Small intestine (tissue), 7 donors: ENCODE measurements around the gene GLDC. TPM values are rescaled to one million over a fixed set of nuclear protein-coding genes. Genes with fewer than 3 reads are reported as not detected.
"Not testable (repeated sequence)": the region's sequence is repeated elsewhere in the genome, so short reads cannot be mapped to it uniquely, and the experiment has no call there.

Source experiments
- DNase-seq, 2 donors: peaks; one replicate each; pipeline versions ENCODE4 v3.0.0 to v3.0.0-alpha.2; 2013
- FAIRE-seq: peaks from 2 replicates; lab custom pipeline; 2012; peaks lifted over from hg19 to GRCh38; lab: Jason Lieb, UNC
- H3K27ac ChIP-seq, 3 donors: one replicate each; pipeline ENCODE4 v1.5.1; 2013; ENCODE audit warnings: low read length in 2 of 3, mild to moderate bottlenecking in 2 of 3, control low read depth in 1 of 3, inconsistent platforms in 1 of 3, low read depth in 1 of 3, moderate library complexity in 1 of 3
- H3K27me3 ChIP-seq, 3 donors: one replicate each; pipeline ENCODE4 v1.6.1; 2013; ENCODE audit warnings: low read length in 3 of 3, inconsistent platforms in 1 of 3; ENCODE audit not compliant: control insufficient read depth in 3 of 3, insufficient read depth in 3 of 3
- H3K36me3 ChIP-seq, 3 donors: one replicate each; pipeline ENCODE4 v1.6.1; 2013; ENCODE audit warnings: low read length in 3 of 3, inconsistent platforms in 1 of 3, low read depth in 1 of 3, mild to moderate bottlenecking in 1 of 3, moderate library complexity in 1 of 3; ENCODE audit not compliant: control insufficient read depth in 3 of 3, insufficient read depth in 2 of 3
- H3K4me1 ChIP-seq, 3 donors: one replicate each; pipeline ENCODE4 v1.6.1; 2013; ENCODE audit warnings: low read length in 2 of 3, inconsistent platforms in 1 of 3, low read depth in 1 of 3, mild to moderate bottlenecking in 1 of 3, moderate library complexity in 1 of 3; ENCODE audit not compliant: control insufficient read depth in 3 of 3, insufficient read depth in 2 of 3
- H3K4me3 ChIP-seq, 3 donors: one replicate each; pipeline ENCODE4 v1.5.1; 2013; ENCODE audit warnings: low read length in 3 of 3, control low read depth in 1 of 3, inconsistent platforms in 1 of 3, low read depth in 1 of 3, mild to moderate bottlenecking in 1 of 3, moderate library complexity in 1 of 3
- H3K9me3 ChIP-seq, 2 donors: one replicate each; pipeline ENCODE4 v1.6.1; 2013; ENCODE audit warnings: low read depth in 1 of 2, low read length in 1 of 2; ENCODE audit not compliant: control insufficient read depth in 2 of 2, insufficient read depth in 1 of 2
- WGBS, 3 donors: extraction: QIAGEN DNeasy Blood & Tissue Kit; methylation state at CpG; one replicate each; pipeline ENCODE4 v1.1.7; 2013; 5-methylcytosine and 5-hydroxymethylcytosine counted together
- polyA plus RNA-seq, 4 donors: library from polyadenylated mRNA; stranded (reverse) in 3 of 4; unstranded in 1 of 4; fragments of 200-250 nt in 3 of 4; fragments of 120-200 nt in 1 of 4; gene quantifications; one replicate each; pipeline versions ENCODE4 v1.2.1 to v1.2.3, GENCODE V29; 2013
- donor health status: healthy with polysubstance abuse.
- donor health status: control.
- donor health status: control.
- donor health status: Bipolar disorder and iron deficiency.
- donor health status: healthy.

Gene GLDC
- polyA plus RNA-seq, 4 donors, result 0.63 to 8.4 (median 0.81) TPM; not detected in 1

DNA sequence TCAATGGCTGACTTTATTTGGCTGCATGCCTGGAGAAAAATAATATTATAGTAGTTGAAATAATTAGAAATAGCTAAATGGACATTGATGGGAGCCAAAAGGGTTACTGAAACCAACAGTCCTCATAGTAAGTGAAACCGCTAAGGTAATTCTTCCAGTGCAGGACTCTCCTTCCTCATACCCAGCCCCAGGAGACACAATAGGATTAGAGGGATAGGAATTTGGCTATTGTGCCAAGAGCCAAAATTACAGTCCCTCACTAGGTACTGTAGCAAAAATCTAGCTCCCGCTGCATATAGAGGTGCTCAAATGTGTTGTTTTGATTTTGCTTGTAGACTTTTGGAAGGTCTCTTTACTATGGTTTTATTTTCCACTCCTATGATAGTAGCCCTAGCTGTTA lies 20.2 kb downstream of the GLDC start:
- H3K27ac ChIP-seq, result no peak overlapping the region
- H3K4me1 ChIP-seq, result peaks cover 0 to 22% (median 0%) of the 10 kb centered on the region in 3 donors
- WGBS, 3 donors, result 46 to 84% (median 51%) methylated on average over 2 of the region's 2 CpGs
- no peak for FAIRE-seq
- no peak overlapping the region for H3K4me3 ChIP-seq
- H3K9me3 ChIP-seq, result no peaks in the 10 kb centered on the region
- H3K36me3 ChIP-seq, result no peaks in the 10 kb centered on the region
- DNase-seq, result no peak
- no peaks in the 10 kb centered on the region for H3K27me3 ChIP-seq

DNA sequence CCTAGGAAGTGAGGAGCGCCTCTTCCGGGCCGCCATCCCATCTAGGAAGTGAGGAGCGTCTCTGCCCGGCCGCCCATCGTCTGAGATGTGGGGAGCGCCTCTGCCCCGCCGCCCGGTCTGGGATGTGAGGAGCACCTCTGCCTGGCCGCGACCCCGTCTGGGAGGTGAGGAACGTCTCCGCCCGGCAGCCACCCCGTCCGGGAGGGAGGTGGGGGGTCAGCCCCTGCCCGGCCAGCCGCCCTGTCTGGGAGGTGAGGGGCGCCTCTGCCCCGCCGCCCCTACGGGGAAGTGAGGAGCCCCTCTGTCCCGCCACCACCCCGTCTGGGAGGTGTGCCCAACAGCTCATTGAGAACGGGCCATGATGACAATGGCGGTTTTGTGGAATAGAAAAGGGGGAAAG lies 22.7 kb downstream of the GLDC start:
- DNase-seq, H3K9me3 ChIP-seq, H3K4me3 ChIP-seq, H3K36me3 ChIP-seq, FAIRE-seq, H3K27ac ChIP-seq, H3K27me3 ChIP-seq: not testable (repeated sequence)
- 83 to 98% methylated on average over 7 to 21 of the region's 29 CpGs; no CpG with 5 or more reads in 1 of the 3 donors for WGBS, 3 donors
- peaks cover 0 to 14% (median 0%) of the 10 kb centered on the region in 3 donors for H3K4me1 ChIP-seq

DNA sequence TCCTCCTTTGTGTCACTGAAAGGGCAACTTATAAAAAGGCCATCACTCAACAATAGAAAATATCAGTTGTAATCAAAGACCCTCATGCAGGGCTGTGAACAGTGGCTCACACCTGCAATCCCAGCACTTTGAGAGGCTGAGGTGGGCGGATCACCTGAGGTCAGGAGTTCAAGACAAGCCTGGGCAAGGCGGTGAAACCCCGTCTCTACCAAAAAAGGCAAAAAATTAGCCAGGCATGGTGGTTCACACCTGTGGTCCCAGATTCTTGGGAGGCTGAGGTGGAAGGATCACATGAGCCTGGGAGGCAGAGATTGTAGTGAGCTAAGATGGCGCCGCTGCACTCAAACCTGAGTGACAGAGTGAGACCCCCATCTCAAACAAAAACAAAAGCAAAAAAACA lies 24.7 kb downstream of the GLDC start:
- 85 to 89% (median 88%) methylated on average over 5 of the region's 5 CpGs for WGBS, 3 donors
- Histone ChIP-seq H3K4me3 (no peak overlapping the region), H3K36me3 (no peaks in the 10 kb centered on the region), H3K27me3 (no peaks in the 10 kb centered on the region), H3K27ac (no peak overlapping the region), H3K4me1 (peaks cover 0 to 8% (median 0%) of the 10 kb centered on the region in 3 donors), H3K9me3 (no peaks in the 10 kb centered on the region)
- DNase-seq (no peak), FAIRE-seq (no peak)

DNA sequence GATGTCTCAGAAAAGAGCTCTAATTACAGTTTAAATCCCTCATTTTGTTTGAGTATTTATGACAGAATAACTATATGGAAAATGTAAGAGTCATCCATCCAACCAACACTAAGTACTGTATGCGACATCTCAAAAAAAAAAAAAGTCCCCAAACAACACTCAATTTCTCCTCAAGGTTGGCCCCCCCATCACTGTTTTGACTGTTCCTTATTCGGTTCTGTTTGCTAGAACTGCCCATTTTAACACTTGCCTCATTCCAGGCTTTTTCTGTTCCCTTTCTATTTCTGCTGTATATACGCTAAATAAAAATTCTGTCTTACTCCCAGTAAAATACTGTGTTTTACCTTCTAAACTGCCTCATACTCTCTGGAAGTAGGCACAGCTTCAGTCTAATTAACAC lies 25.2 kb downstream of the GLDC start:
- no peak for FAIRE-seq
- WGBS, 3 donors, result 83 to 95% (median 90%) methylated on average over 3 of the region's 3 CpGs
- no peak for DNase-seq
- no peak overlapping the region for H3K27ac ChIP-seq
- H3K4me1 ChIP-seq, result peaks cover 0 to 3% (median 0%) of the 10 kb centered on the region in 3 donors
- H3K27me3 ChIP-seq, result no peaks in the 10 kb centered on the region
- no peak overlapping the region for H3K4me3 ChIP-seq
- no peaks in the 10 kb centered on the region for H3K36me3 ChIP-seq
- H3K9me3 ChIP-seq, result no peaks in the 10 kb centered on the region

DNA sequence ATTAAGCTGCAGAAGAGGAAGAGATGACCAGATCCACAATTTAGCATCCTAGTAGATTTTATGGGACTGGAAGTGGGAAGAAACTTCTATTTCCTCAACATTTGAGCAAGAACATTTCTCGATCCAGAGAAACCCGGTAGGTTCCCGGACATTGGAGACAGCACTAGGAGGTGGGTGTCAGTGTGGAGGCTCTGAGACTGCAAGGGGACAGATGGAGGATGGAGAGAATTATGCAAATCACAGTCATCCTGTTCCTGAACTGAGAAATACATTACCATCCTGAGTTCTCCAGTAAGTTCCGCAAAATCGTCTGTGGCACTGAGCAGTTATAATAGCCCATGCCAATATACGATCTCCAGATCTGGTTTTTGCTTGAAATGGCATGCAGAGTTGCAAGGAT lies 25.6 kb downstream of the GLDC start:
- FAIRE-seq, result no peak

DNA sequence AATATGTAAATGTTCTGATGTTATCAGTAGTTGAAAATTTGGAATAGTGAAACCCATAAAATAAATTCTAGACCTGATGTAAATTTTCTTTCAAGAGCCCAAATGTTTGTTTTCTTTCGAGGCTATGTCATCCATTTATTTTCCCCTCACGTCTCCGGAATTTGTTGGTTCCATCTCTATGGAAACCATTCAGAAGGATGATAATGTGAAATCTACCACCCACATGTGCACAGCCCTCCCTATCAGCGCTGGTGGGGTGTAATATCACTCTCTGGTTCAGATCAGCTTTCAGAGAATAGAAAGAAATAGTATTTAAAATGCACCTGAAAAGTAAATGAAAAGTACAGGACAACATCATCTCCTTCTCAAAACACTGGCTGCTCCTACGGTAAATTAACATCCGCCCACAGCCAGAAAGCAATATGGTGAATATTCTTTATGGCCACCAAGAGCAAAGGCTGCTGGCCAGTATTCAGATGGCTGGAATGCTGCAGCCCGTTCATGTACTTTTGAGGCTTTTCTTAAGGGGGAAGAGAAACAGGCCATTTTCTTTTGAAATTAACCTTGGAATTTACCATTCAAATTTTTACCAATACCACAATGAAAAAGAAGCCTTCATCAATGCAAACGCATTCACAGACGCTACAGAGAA lies 28.5 kb downstream of the GLDC start:
- Histone ChIP-seq H3K4me1 (no peaks in the 10 kb centered on the region), H3K27ac (no peak overlapping the region), H3K36me3 (no peaks in the 10 kb centered on the region), H3K27me3 (no peaks in the 10 kb centered on the region), H3K4me3 (no peak overlapping the region), H3K9me3 (no peaks in the 10 kb centered on the region)
- 76 to 84% (median 81%) methylated on average over 9 of the region's 9 CpGs for WGBS, 3 donors
- DNase-seq (no peak), FAIRE-seq (no peak)

More for the DNA sequence above, 25.6 kb downstream of the GLDC start:
- WGBS, 3 donors, result 91 to 97% (median 92%) methylated on average over 6 of the region's 6 CpGs
- H3K4me1 ChIP-seq, result no peaks in the 10 kb centered on the region
- no peak overlapping the region for H3K27ac ChIP-seq
- no peaks in the 10 kb centered on the region for H3K9me3 ChIP-seq
- no peak for DNase-seq
- H3K4me3 ChIP-seq, result no peak overlapping the region
- H3K36me3 ChIP-seq, result no peaks in the 10 kb centered on the region
- H3K27me3 ChIP-seq, result no peaks in the 10 kb centered on the region

DNA sequence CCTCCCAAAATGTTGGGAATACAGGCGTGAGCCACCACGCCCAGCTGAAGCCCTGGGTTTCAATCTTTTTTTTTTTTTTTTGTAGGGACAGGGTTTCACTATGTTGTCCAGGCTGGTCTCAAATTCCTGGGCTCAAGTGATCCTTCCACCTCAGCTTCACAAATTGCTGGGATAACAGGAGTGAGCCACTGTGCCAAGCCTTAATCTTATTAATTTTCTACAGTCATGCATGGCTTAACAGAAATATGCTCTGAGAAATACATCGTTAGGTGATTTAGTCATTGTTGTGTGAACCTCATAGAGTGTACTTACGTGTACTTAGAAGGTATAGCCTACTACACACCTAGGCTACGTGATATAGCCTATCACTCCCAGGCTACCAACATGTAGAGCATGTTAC lies 31.0 kb downstream of the GLDC start:
- FAIRE-seq (no peak), DNase-seq (no peak)
- H3K4me1 ChIP-seq, result no peaks in the 10 kb centered on the region
- no peak overlapping the region for H3K27ac ChIP-seq
- H3K27me3 ChIP-seq, result no peaks in the 10 kb centered on the region
- no peaks in the 10 kb centered on the region for H3K9me3 ChIP-seq
- no peak overlapping the region for H3K4me3 ChIP-seq
- 93 to 95% (median 94%) methylated on average over 5 of the region's 5 CpGs for WGBS, 3 donors
- H3K36me3 ChIP-seq, result no peaks in the 10 kb centered on the region

DNA sequence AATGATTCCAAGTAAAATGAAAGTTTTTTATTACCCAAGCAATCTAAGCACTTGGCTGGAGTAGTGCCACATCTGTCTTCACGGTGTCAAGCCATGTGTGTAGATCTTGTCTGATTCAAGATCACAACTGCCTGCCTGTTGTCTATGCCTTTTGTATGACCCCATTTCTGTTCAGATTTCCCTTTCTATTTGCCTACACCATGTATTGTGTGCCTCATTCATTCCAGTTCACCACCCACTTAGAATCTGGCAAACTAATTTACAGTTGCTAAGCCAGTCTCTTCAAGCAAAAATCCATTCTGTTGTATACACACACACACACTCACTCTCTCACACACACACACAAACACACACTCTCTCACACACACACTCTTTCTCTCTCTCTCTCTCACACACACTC lies 33.7 kb downstream of the GLDC start:
- no peak for DNase-seq
- Histone ChIP-seq H3K4me1 (no peaks in the 10 kb centered on the region), H3K27ac (no peak overlapping the region), H3K4me3 (no peak overlapping the region), H3K27me3 (no peaks in the 10 kb centered on the region), H3K9me3 (no peaks in the 10 kb centered on the region), H3K36me3 (no peaks in the 10 kb centered on the region)
- WGBS, 3 donors, result 27 to 42% (median 33%) methylated on average over 1 of the region's 1 CpG
- FAIRE-seq, result no peak

DNA sequence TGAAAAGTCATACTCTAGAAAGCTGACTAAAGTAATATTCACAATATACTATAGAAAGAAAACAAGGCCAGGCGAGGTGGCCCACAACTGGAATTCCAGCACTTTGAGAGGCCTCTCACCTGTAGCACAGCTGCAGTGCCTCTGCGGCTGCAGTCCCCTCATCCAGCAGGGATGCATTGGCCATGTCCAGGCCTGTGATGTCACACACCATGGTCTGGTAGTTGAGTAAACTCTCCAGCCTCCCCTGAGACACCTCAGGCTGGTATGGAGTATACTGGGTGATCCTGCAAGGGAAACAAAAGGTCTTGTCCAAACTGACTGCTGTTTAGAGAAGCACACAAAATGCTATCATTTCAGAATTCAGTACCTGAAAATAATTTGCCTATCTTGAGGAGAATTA lies 35.5 kb downstream of the GLDC start:
- Histone ChIP-seq H3K4me3 (no peak overlapping the region), H3K27me3 (no peaks in the 10 kb centered on the region), H3K36me3 (no peaks in the 10 kb centered on the region), H3K27ac (no peak overlapping the region), H3K4me1 (no peaks in the 10 kb centered on the region), H3K9me3 (no peaks in the 10 kb centered on the region)
- FAIRE-seq, result no peak
- no peak for DNase-seq
- 88 to 97% (median 93%) methylated on average over 2 of the region's 2 CpGs for WGBS, 3 donors
